K562 (cell line): ENCODE results near the gene KLHL22. TPM values are rescaled to one million over a fixed set of nuclear protein-coding genes. Genes with fewer than 3 reads are reported as not detected.

Experiments
- ATAC-seq: fragments of 200-7000 bp; cut with Tn5 transposase; 3 replicates; pipeline ENCODE4 v1.9.1; 2020; ENCODE audit warnings: moderate library complexity
- BruUV-seq: library from RNA; stranded (reverse); fragments of 400-500 nt; replicated peaks from 2 replicates; lab custom pipeline; 2021; lab: Mats Ljungman, UMichigan
- CTCF ChIA-PET: fragments of 300-600 bp; formaldehyde crosslinking; extraction: SDS; loops from one replicate; lab custom pipeline; 2021; ENCODE audit warnings: low intra/inter-chr PET ratio; lab: Yijun Ruan, JAX
- POLR2A ChIA-PET: fragments of 300-600, 350-650 bp; sonication (Branson Sonifier 250); formaldehyde crosslinking; extraction: SDS; loops from one replicate; lab custom pipeline; 2021; ENCODE audit warnings: antibody characterized with exemption, inconsistent platforms; lab: Yijun Ruan, JAX
- DNase-seq, 4 experiments: peaks; one replicate each; pipeline versions ENCODE4 v3.0.0 to v3.0.0-alpha.2; 2011 to 2018; ENCODE audit warnings: low spot score in 3 of 4, mixed read lengths in 3 of 4; ENCODE audit errors: extremely low read depth in 1 of 4
- FAIRE-seq: peaks from 2 replicates; lab custom pipeline; 2011; peaks lifted over from hg19 to GRCh38; lab: Jason Lieb, UNC
- H2AFZ ChIP-seq: 2 replicates; pipeline ENCODE4 v1.6.0; 2011; ENCODE audit warnings: low read depth, low read length, control low read depth, inconsistent platforms
- H3K27ac ChIP-seq: fragments of 200-600 bp; 3 replicates; pipeline ENCODE4 v1.8.0; 2011; ENCODE audit warnings: low read depth, mild to moderate bottlenecking, control low read depth, inconsistent platforms, low read length, moderate library complexity, mixed read lengths; ENCODE audit errors: extremely low read depth
- H3K27me3 ChIP-seq, 2 experiments: fragments of 300-600 bp in 1 of 2; 2 replicates in 1 of 2; 3 replicates in 1 of 2; pipeline versions ENCODE4 v1.6.0 to v1.8.0; 2011; ENCODE audit warnings: inconsistent platforms in 2 of 2, low read length in 2 of 2, mild to moderate bottlenecking in 1 of 2, mixed read lengths in 1 of 2, moderate library complexity in 1 of 2; ENCODE audit not compliant: control insufficient read depth in 2 of 2, insufficient read depth in 2 of 2
- H3K36me3 ChIP-seq: fragments of 300-600 bp; 3 replicates; pipeline ENCODE4 v1.8.0; 2011; ENCODE audit warnings: mild to moderate bottlenecking, low read length, inconsistent platforms; ENCODE audit not compliant: control insufficient read depth, insufficient read depth
- H3K4me1 ChIP-seq, 2 experiments: fragments of 200-600 bp in 1 of 2; replicated peaks in 1 of 2; 2 replicates in 1 of 2; 3 replicates in 1 of 2; pipeline versions ENCODE4 v1.5.1 to v1.8.0; 2011; ENCODE audit warnings: inconsistent platforms in 2 of 2, low read length in 2 of 2, mild to moderate bottlenecking in 1 of 2, mixed read lengths in 1 of 2, moderate library complexity in 1 of 2; ENCODE audit not compliant: control insufficient read depth in 2 of 2, insufficient read depth in 2 of 2
- H3K4me2 ChIP-seq: 2 replicates; pipeline ENCODE4 v1.6.1; 2011; ENCODE audit warnings: low read length, control low read depth, inconsistent platforms, mixed read lengths; ENCODE audit not compliant: insufficient read depth
- H3K4me3 ChIP-seq: fragments of 200-600 bp; sonication (generic), shearing (Covaris generic); 2 replicates; pipeline ENCODE4 v1.5.1; 2016; ENCODE audit warnings: control low read depth, inconsistent platforms
- H3K79me2 ChIP-seq: fragments of 200-600 bp; 3 replicates; pipeline ENCODE4 v1.8.0; 2011; ENCODE audit warnings: low read length, inconsistent platforms; ENCODE audit not compliant: control insufficient read depth, insufficient read depth
- H3K9ac ChIP-seq, 2 experiments: 2 replicates each; pipeline versions ENCODE4 v1.6.0 to v1.6.1; 2011; ENCODE audit warnings: low read depth in 2 of 2, low read length in 2 of 2, control low read depth in 1 of 2, inconsistent platforms in 1 of 2, mild to moderate bottlenecking in 1 of 2, mixed read lengths in 1 of 2; ENCODE audit not compliant: insufficient read depth in 1 of 2
- H3K9me1 ChIP-seq: one replicate; pipeline ENCODE4 v1.6.0; 2011; ENCODE audit warnings: inconsistent platforms, mild to moderate bottlenecking, low read length, moderate library complexity; ENCODE audit not compliant: control insufficient read depth, insufficient read depth
- H3K9me3 ChIP-seq: replicated peaks from 2 replicates; pipeline ENCODE4 v1.5.1; 2011; ENCODE audit warnings: low read depth, low read length, inconsistent platforms; ENCODE audit not compliant: control insufficient read depth, insufficient read depth
- H4K20me1 ChIP-seq: replicated peaks from 2 replicates; pipeline ENCODE4 v1.6.1; 2011; ENCODE audit warnings: low read length, inconsistent platforms, mixed read lengths; ENCODE audit not compliant: control insufficient read depth, insufficient read depth
- CCAR2 ChIP-seq: fragments of 200-400 bp; formaldehyde crosslinking; IDR thresholded peaks from 2 replicates; pipeline ENCODE4 v1.6.1; 2017; ENCODE audit warnings: mild to moderate bottlenecking, low read depth, low read length
- ELF4 ChIP-seq: fragments of 450-650 bp; formaldehyde crosslinking; IDR thresholded peaks from 2 replicates; pipeline ENCODE4 v1.4.0; 2022; ENCODE audit warnings: missing genetic modification characterization
- MED1 ChIP-seq: sonication (generic); formaldehyde crosslinking; IDR thresholded peaks from 2 replicates; pipeline ENCODE4 v1.8.1; 2023; ENCODE audit warnings: missing genetic modification reagents, borderline replicate concordance
- PHB ChIP-seq: fragments of 250-450 bp; sonication (Bioruptor Pico); IDR thresholded peaks from 2 replicates; pipeline ENCODE4 v1.5.0; 2021
- STAG1 ChIP-seq: sonication (generic); formaldehyde crosslinking; IDR thresholded peaks from 2 replicates; pipeline ENCODE4 v1.5.0; 2020; ENCODE audit warnings: missing genetic modification reagents, borderline replicate concordance
- SUPT5H ChIP-seq: fragments of 450-650 bp; IDR thresholded peaks from 2 replicates; pipeline ENCODE4 v1.6.1; 2016
- TAF9B ChIP-seq: fragments of 450-650 bp; IDR thresholded peaks from 2 replicates; pipeline ENCODE4 v1.6.1; 2018; ENCODE audit warnings: mild to moderate bottlenecking; ENCODE audit not compliant: partially characterized antibody
- WGBS: fragments of 100-300 bp; shearing (Covaris generic); methylation state at CpG from one replicate; pipeline ENCODE4 v1.1.6; 2016; ENCODE audit warnings: low coverage, mixed read lengths; ENCODE audit not compliant: insufficient coverage; ENCODE audit errors: missing lambda C conversion rate; 5-methylcytosine and 5-hydroxymethylcytosine counted together
- in situ Hi-C: fragments of 300-500 bp; cut with MboI; formaldehyde crosslinking; loops from 4 replicates; pipeline ENCODE4 v1.15.0; 2018; ENCODE audit warnings: inconsistent platforms, mixed read lengths
- intact Hi-C: fragments of 100-400 bp; cut with micrococcal nuclease; formaldehyde crosslinking; loops from 2 replicates; pipeline ENCODE4 v1.14.2; 2022
- polyA plus RNA-seq, 8 experiments: library from polyadenylated mRNA; depleted of rRNA in 4 of 8; stranded (reverse) in 5 of 8; unstranded in 3 of 8; fragments of >200 nt; fragmentation: Nextera tagmentation in 2 of 8; fragmentation: Illumina TruSeq in 1 of 8; extraction: Ambion mirVana in 2 of 8; extraction: Trizol in 1 of 8; gene quantifications; 2 replicates each; pipeline versions ENCODE4 v1.2.1 to v1.2.3, GENCODE V29; 2011 to 2014; ENCODE audit warnings: inconsistent platforms in 1 of 8, missing spikeins in 1 of 8
- total RNA-seq, 7 experiments: library from RNA; depleted of rRNA in 6 of 7; stranded (reverse); fragments of >200 nt in 6 of 7; fragmentation: Illumina TruSeq in 2 of 7; extraction: Trizol in 2 of 7; gene quantifications; 2 replicates each; pipeline versions ENCODE4 v1.2.1 to v1.2.3, GENCODE V29; 2011 to 2021; ENCODE audit warnings: low replicate concordance in 1 of 7
- TF ChIP-seq, protein P1 (sequence below): fragments of 250-450 bp; sonication (Bioruptor Pico); IDR thresholded peaks from 2 replicates; pipeline ENCODE4 v1.5.1; 2021; ENCODE audit warnings: mild to moderate bottlenecking
- TF ChIP-seq, protein P2 (sequence below): sonication (generic); formaldehyde crosslinking; IDR thresholded peaks from 2 replicates; pipeline ENCODE4 v1.8.0; 2022; ENCODE audit warnings: mild to moderate bottlenecking, low read depth, missing genetic modification reagents
- TF ChIP-seq, protein P3 (sequence below): fragments of 250-450 bp; sonication (Bioruptor Pico); IDR thresholded peaks from 2 replicates; pipeline ENCODE4 v1.9.0; 2021; ENCODE audit warnings: mild to moderate bottlenecking, inconsistent platforms
- TF ChIP-seq, protein P4 (sequence below): fragments of 450-650 bp; formaldehyde crosslinking; conservative IDR thresholded peaks from 2 replicates; pipeline ENCODE4 v1.4.0; 2022; ENCODE audit warnings: mild to moderate bottlenecking, missing genetic modification characterization

Gene KLHL22
- total and polyA plus RNA-seq, 9 of the 15 experiments (the other 6 are each of a cell fraction or from before 2014, with no cell fraction given): 1.3 to 25.6 (median 15.2) TPM

DNA sequence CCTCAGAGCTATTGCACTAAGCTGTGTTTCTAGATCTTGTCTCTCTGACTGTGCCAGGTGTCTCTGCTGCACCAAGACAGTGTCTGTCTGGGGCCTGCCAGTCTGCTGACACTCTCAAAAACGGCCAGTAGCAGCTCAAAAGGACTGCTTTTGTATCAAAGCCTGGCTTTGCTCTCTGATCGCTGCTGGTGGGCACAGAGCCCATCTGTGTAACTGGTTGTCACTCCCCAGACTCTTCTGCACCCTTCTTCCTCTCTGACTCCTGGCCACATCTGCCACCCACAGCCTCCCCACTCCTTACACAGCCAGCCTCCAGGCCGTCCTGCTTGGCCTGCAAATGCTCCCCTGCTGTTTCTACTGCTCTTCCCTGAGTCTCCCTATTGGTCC is 38.3 kb upstream of the KLHL22 start:
- H3K9ac ChIP-seq: peak overlapping the region in 1 of 2 experiments; percentile 65; a peak in 1 of 4 replicates
- no peak overlapping the region for H2AFZ ChIP-seq
- peak; percentile 24; the same call in 1 of the 2 replicates for TF ChIP-seq SUPT5H
- TF ChIP-seq MED1 (CRISPR knock-in tag): peak; percentile 96
- TF ChIP-seq, protein P1, sequence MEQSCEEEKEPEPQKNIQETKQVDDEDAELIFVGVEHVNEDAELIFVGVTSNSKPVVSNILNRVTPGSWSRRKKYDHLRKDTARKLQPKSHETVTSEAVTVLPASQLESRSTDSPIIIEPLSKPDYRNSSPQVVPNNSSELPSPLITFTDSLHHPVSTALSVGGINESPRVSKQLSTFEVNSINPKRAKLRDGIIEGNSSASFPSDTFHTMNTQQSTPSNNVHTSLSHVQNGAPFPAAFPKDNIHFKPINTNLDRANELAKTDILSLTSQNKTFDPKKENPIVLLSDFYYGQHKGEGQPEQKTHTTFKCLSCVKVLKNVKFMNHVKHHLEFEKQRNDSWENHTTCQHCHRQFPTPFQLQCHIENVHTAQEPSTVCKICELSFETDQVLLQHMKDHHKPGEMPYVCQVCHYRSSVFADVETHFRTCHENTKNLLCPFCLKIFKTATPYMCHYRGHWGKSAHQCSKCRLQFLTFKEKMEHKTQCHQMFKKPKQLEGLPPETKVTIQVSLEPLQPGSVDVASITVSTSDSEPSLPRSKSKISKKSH: peak; percentile 72; the same call in 1 of the 2 replicates
- TF ChIP-seq, protein P2, sequence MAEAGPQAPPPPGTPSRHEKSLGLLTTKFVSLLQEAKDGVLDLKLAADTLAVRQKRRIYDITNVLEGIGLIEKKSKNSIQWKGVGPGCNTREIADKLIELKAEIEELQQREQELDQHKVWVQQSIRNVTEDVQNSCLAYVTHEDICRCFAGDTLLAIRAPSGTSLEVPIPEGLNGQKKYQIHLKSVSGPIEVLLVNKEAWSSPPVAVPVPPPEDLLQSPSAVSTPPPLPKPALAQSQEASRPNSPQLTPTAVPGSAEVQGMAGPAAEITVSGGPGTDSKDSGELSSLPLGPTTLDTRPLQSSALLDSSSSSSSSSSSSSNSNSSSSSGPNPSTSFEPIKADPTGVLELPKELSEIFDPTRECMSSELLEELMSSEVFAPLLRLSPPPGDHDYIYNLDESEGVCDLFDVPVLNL (CRISPR knock-in tag): 0 out of 2 replicates have a peak, but pooled peaks have one; percentile 7
- TF ChIP-seq PHB (CRISPR knock-in tag): 0 out of 2 replicates have a peak, but pooled peaks have one; percentile 39
- no peak for TF ChIP-seq CCAR2
- TF ChIP-seq ELF4 (CRISPR knock-in tag): peak; percentile 15; the same call in 1 of the 2 replicates
- TF ChIP-seq, protein P3, sequence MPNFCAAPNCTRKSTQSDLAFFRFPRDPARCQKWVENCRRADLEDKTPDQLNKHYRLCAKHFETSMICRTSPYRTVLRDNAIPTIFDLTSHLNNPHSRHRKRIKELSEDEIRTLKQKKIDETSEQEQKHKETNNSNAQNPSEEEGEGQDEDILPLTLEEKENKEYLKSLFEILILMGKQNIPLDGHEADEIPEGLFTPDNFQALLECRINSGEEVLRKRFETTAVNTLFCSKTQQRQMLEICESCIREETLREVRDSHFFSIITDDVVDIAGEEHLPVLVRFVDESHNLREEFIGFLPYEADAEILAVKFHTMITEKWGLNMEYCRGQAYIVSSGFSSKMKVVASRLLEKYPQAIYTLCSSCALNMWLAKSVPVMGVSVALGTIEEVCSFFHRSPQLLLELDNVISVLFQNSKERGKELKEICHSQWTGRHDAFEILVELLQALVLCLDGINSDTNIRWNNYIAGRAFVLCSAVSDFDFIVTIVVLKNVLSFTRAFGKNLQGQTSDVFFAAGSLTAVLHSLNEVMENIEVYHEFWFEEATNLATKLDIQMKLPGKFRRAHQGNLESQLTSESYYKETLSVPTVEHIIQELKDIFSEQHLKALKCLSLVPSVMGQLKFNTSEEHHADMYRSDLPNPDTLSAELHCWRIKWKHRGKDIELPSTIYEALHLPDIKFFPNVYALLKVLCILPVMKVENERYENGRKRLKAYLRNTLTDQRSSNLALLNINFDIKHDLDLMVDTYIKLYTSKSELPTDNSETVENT: peak; percentile 40; the same call in 1 of the 2 replicates
- no peak for TF ChIP-seq TAF9B
- TF ChIP-seq, protein P4, sequence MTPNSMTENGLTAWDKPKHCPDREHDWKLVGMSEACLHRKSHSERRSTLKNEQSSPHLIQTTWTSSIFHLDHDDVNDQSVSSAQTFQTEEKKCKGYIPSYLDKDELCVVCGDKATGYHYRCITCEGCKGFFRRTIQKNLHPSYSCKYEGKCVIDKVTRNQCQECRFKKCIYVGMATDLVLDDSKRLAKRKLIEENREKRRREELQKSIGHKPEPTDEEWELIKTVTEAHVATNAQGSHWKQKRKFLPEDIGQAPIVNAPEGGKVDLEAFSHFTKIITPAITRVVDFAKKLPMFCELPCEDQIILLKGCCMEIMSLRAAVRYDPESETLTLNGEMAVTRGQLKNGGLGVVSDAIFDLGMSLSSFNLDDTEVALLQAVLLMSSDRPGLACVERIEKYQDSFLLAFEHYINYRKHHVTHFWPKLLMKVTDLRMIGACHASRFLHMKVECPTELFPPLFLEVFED (CRISPR knock-in tag): peak; percentile 70; the same call in 1 of the 2 replicates
- TF ChIP-seq STAG1: peak; percentile 14; the same call in 1 of the 2 replicates
- TF ChIP-seq, all 486 proteins: peak for 9
- Histone ChIP-seq H3K36me3 (peaks cover 80% of the 10 kb centered on the region), H3K9me3 (no peaks in the 10 kb centered on the region), H3K27me3 (no peaks in the 10 kb centered on the region), H3K9me1 (peaks cover 31% of the 10 kb centered on the region), H3K4me3 (no peak overlapping the region), H3K4me2 (no peak overlapping the region), H3K79me2 (peaks cover 84% of the 10 kb centered on the region), H3K27ac (no peak overlapping the region), H3K4me1 (peaks cover 0 to 44% of the 10 kb centered on the region in 2 experiments; a peak in 2 of 5 replicates), H4K20me1 (peaks cover 67% of the 10 kb centered on the region)
- FAIRE-seq (no peak), DNase-seq (no peak), ATAC-seq (no peak)
- no TSS peak for BruUV-seq
- intact Hi-C loops (loop anchor here (2.0 kb wide), 1 partner anchor 15 kb away; no protein-coding TSS in a partner anchor), in situ Hi-C loops (no loop called here)
- WGBS: 73% methylated on average over 3 of the region's 3 CpGs
- CTCF ChIA-PET: no interaction called here
- POLR2A ChIA-PET: interaction anchor here (0.7 to 68.9 kb wide), 3 partner anchors 14 to 151 kb away, joined by 3 to 1693 read pairs (median 1693); partner anchors contain the start of gene MED15
